HepG2 (cell line): ENCODE results near the gene PRMT5. TPM values are rescaled to one million over a fixed set of nuclear protein-coding genes. Genes with fewer than 3 reads are reported as not detected.
A peak's percentile ranks its signal among the peaks of the same experiment; 100 is the strongest.

Source experiments
- ATAC-seq: fragments of 200-7000 bp; cut with Tn5 transposase; 3 replicates; pipeline ENCODE4 v1.9.1; 2020; ENCODE audit warnings: mild to moderate bottlenecking, moderate library complexity
- BruUV-seq: library from RNA; stranded (reverse); fragments of 400-500 nt; replicated peaks from 2 replicates; lab custom pipeline; 2021; lab: Mats Ljungman, UMichigan
- CTCF ChIA-PET: fragments of 300-600 bp; formaldehyde crosslinking; extraction: SDS; loops from one replicate; lab custom pipeline; 2021; ENCODE audit warnings: low total read pairs, inconsistent platforms, low intra/inter-chr PET ratio; lab: Yijun Ruan, JAX
- POLR2A ChIA-PET: fragments of 350-600 bp; sonication (Branson Sonifier 250); formaldehyde crosslinking; loops from one replicate; lab custom pipeline; 2020; ENCODE audit warnings: antibody characterized with exemption, inconsistent platforms; lab: Yijun Ruan, JAX
- DNase-seq: peaks from one replicate; pipeline ENCODE4 v3.0.0-alpha.2; 2015; ENCODE audit warnings: low spot score
- FAIRE-seq: peaks from 3 replicates; lab custom pipeline; 2011; peaks lifted over from hg19 to GRCh38; lab: Jason Lieb, UNC
- H2AFZ ChIP-seq: one replicate; pipeline ENCODE4 v1.6.1; 2011; ENCODE audit warnings: low read length, inconsistent platforms
- H3K27ac ChIP-seq: fragments of 300-600 bp; 3 replicates; pipeline ENCODE4 v1.8.0; 2011; ENCODE audit warnings: mixed run types, mild to moderate bottlenecking, mixed read lengths, low read length, inconsistent platforms; ENCODE audit not compliant: insufficient read depth; ENCODE audit errors: extremely low read length
- H3K27me3 ChIP-seq, 2 experiments: fragments of 200-600 bp in 1 of 2; 2 replicates in 1 of 2; 3 replicates in 1 of 2; pipeline versions ENCODE4 v1.6.0 to v1.8.0; 2011; ENCODE audit warnings: low read length in 2 of 2, mild to moderate bottlenecking in 2 of 2, moderate library complexity in 2 of 2, inconsistent platforms in 1 of 2; ENCODE audit not compliant: insufficient read depth in 2 of 2, control insufficient read depth in 1 of 2
- H3K36me3 ChIP-seq, 2 experiments: fragments of 200-600 bp in 1 of 2; replicated peaks in 1 of 2; 2 replicates in 1 of 2; 3 replicates in 1 of 2; pipeline versions ENCODE4 v1.5.1 to v1.8.0; 2011; ENCODE audit warnings: low read length in 2 of 2, inconsistent platforms in 1 of 2; ENCODE audit not compliant: insufficient read depth in 2 of 2, control insufficient read depth in 1 of 2
- H3K4me1 ChIP-seq: 2 replicates; pipeline ENCODE4 v1.5.1; 2012; ENCODE audit warnings: low read length, inconsistent platforms; ENCODE audit not compliant: insufficient read depth
- H3K4me2 ChIP-seq: 2 replicates; pipeline ENCODE4 v1.6.0; 2011; ENCODE audit warnings: low read depth, low read length, inconsistent platforms
- H3K4me3 ChIP-seq, 3 experiments: fragments of 200-600 bp in 1 of 3; sonication (generic), shearing (Covaris generic) in 1 of 3; replicated peaks in 1 of 3; 2 replicates each; pipeline ENCODE4 v1.5.1; 2011 to 2016; ENCODE audit warnings: low read length in 3 of 3, inconsistent platforms in 2 of 3, low read depth in 2 of 3, mild to moderate bottlenecking in 2 of 3, control low read depth in 1 of 3, mixed read lengths in 1 of 3; ENCODE audit not compliant: insufficient read depth in 1 of 3
- H3K79me2 ChIP-seq: one replicate; pipeline ENCODE4 v1.6.1; 2011; ENCODE audit warnings: low read length, inconsistent platforms; ENCODE audit not compliant: insufficient read depth
- H3K9ac ChIP-seq: 2 replicates; pipeline ENCODE4 v1.6.0; 2011; ENCODE audit warnings: mild to moderate bottlenecking, low read depth, low read length, inconsistent platforms; ENCODE audit not compliant: insufficient read depth
- H3K9me3 ChIP-seq: 2 replicates; pipeline ENCODE4 v1.5.1; 2012; ENCODE audit warnings: mild to moderate bottlenecking, low read length
- H4K20me1 ChIP-seq: 2 replicates; pipeline ENCODE4 v1.6.0; 2011; ENCODE audit warnings: inconsistent platforms, mild to moderate bottlenecking, low read length, moderate library complexity; ENCODE audit not compliant: insufficient read depth
- EED ChIP-seq: sonication (generic); formaldehyde crosslinking; IDR thresholded peaks from 2 replicates; pipeline ENCODE4 v1.5.0; 2020; ENCODE audit warnings: mild to moderate bottlenecking, missing genetic modification reagents
- HNF4A ChIP-seq: sonication (generic); formaldehyde crosslinking; IDR thresholded peaks from 2 replicates; pipeline ENCODE4 v1.4.0; 2020; ENCODE audit warnings: missing genetic modification reagents
- MATR3 ChIP-seq: sonication (generic); formaldehyde crosslinking; IDR thresholded peaks from 2 replicates; pipeline ENCODE4 v1.4.0; 2020; ENCODE audit warnings: missing genetic modification reagents
- MTA1 ChIP-seq: sonication (generic); formaldehyde crosslinking; IDR thresholded peaks from 2 replicates; pipeline ENCODE4 v1.4.0; 2020; ENCODE audit warnings: missing genetic modification reagents, mild to moderate bottlenecking, borderline replicate concordance
- MZF1 ChIP-seq: sonication (generic); formaldehyde crosslinking; IDR thresholded peaks from 2 replicates; pipeline ENCODE4 v1.8.1; 2023; ENCODE audit warnings: mild to moderate bottlenecking, missing genetic modification reagents, borderline replicate concordance
- SMARCE1 ChIP-seq: fragments of 450-650 bp; IDR thresholded peaks from 2 replicates; pipeline ENCODE4 v1.6.1; 2017; ENCODE audit warnings: borderline replicate concordance
- WGBS: methylation state at CpG from one replicate; pipeline ENCODE4 v1.1.6; 2017; ENCODE audit warnings: low lambda C conversion rate; 5-methylcytosine and 5-hydroxymethylcytosine counted together
- in situ Hi-C: cut with HindIII; loops from 2 replicates; pipeline ENCODE4 v1.10.0; 2017; ENCODE audit warnings: low pct_unique_long_range_greater_than_20kb; ENCODE audit not compliant: extremely low pct_ligation_motif_present
- intact Hi-C: fragments of 100-400 bp; cut with micrococcal nuclease; formaldehyde crosslinking; loops from one replicate; pipeline ENCODE4 v1.10.0; 2022; ENCODE audit not compliant: unreplicated experiment
- polyA plus RNA-seq, 8 experiments: library from polyadenylated mRNA; depleted of rRNA in 3 of 8; stranded (reverse) in 7 of 8; unstranded in 1 of 8; fragments of >200 nt; fragmentation: Illumina TruSeq in 4 of 8; extraction: Trizol in 4 of 8; gene quantifications; 2 replicates each; pipeline versions ENCODE4 v1.2.1 to v1.2.3, GENCODE V29; 2011 to 2016; ENCODE audit warnings: low read depth in 4 of 8, missing spikeins in 1 of 8, mixed read lengths in 1 of 8; ENCODE audit not compliant: insufficient read depth in 1 of 8
- total RNA-seq, 5 experiments: library from RNA; depleted of rRNA; stranded (reverse); fragments of >200 nt; fragmentation: Illumina TruSeq; extraction: Trizol; gene quantifications; 2 replicates each; pipeline ENCODE4 v1.2.3, GENCODE V29; 2016; ENCODE audit warnings: low read depth in 1 of 5
- TF ChIP-seq, protein P1 (sequence below): sonication (generic); formaldehyde crosslinking; IDR thresholded peaks from 2 replicates; pipeline ENCODE4 v1.4.0; 2020; ENCODE audit warnings: missing genetic modification reagents, borderline replicate concordance
- TF ChIP-seq, protein P2 (sequence below): sonication (generic); formaldehyde crosslinking; IDR thresholded peaks from 2 replicates; pipeline ENCODE4 v1.4.0; 2020; ENCODE audit warnings: mild to moderate bottlenecking, missing genetic modification reagents
- TF ChIP-seq, protein P3 (sequence below): sonication (generic); formaldehyde crosslinking; IDR thresholded peaks from 2 replicates; pipeline ENCODE4 v1.8.0; 2022; ENCODE audit warnings: missing genetic modification reagents, mild to moderate bottlenecking, moderate library complexity, borderline replicate concordance

The PRMT5 gene
- total and polyA plus RNA-seq, 2 of the 13 experiments (the other 11 are each of a cell fraction or from before 2014, with no cell fraction given), result 210 to 354 TPM

DNA sequence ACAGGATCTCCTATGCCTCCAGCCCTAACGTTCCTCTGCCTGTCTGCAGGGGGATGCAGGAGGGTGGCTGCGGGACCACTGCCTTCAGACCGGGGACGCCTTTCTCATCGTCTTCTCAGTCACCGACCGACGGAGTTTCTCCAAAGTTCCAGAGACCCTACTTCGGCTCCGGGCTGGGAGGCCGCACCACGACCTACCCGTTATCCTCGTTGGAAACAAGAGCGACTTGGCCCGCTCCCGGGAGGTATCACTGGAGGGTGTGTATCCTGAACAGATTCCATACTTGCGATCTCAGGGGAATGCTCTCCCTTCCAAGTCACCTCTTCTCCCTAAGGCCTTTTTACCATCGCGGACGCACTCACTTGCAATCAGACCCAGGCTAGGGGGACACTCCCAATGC is 43.2 kb downstream of the PRMT5 start:
- H3K4me3 ChIP-seq, result no peak overlapping the region
- no peak overlapping the region for H3K27ac ChIP-seq

DNA sequence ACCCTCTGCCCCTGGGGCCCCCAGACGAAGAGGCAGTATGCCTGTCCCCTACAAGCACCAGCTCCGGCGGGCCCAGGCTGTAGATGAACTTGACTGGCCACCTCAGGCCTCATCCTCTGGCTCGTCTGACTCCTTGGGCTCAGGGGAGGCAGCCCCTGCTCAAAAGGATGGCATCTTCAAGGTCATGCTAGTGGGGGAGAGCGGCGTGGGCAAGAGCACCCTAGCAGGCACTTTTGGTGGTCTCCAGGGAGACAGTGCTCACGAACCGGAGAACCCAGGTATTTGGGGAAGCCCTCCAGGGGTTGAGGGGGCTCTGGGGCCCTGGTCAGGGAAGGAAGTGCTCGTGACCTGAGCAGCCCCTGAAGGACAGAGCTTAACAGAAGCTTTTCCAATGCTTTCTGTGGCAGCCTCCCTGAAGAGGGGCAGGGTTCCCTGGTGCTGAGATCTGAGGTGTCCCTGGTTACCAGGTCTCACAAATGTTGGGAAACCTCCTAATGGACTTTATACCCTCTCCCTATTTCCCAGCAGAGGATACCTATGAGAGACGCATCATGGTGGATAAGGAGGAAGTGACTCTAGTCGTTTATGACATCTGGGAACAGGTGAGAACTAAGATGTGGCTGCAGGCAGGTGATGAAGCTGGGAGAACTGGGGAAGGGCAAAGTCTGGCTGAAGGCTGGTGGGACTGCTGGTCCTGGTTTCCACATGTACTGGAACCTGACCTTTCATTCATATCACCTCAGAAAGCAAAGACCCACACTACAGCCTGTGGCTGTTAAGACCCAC is 44.2 kb downstream of the PRMT5 start:
- Histone ChIP-seq H3K36me3 (no peaks in the 10 kb centered on the region), H4K20me1 (no peaks in the 10 kb centered on the region), H3K4me1 (peaks cover 15% of the 10 kb centered on the region), H3K4me2 (no peak overlapping the region), H3K4me3 (no peak overlapping the region), H3K79me2 (no peaks in the 10 kb centered on the region), H3K27ac (no peak overlapping the region), H3K9ac (no peak overlapping the region), H3K9me3 (no peaks in the 10 kb centered on the region), H3K27me3 (peaks cover 12 to 62% of the 10 kb centered on the region in 2 experiments; a peak in 4 of 5 replicates), H2AFZ (no peak overlapping the region)
- ChIA-PET CTCF (no interaction called here), POLR2A (interaction anchor here (1.0 to 5.3 kb wide), 5 partner anchors 12 to 122 kb away, joined by 3 to 53 read pairs (median 4); partner anchors contain the start of genes LRP10, OXA1L and PRMT5)
- FAIRE-seq (no peak), DNase-seq (no peak), ATAC-seq (peak; percentile 7)
- intact Hi-C loops (no loop called here), in situ Hi-C loops (no loop called here)
- BruUV-seq, result no TSS peak
- 26% methylated on average over 11 of the region's 11 CpGs for WGBS
- TF ChIP-seq, protein P1, sequence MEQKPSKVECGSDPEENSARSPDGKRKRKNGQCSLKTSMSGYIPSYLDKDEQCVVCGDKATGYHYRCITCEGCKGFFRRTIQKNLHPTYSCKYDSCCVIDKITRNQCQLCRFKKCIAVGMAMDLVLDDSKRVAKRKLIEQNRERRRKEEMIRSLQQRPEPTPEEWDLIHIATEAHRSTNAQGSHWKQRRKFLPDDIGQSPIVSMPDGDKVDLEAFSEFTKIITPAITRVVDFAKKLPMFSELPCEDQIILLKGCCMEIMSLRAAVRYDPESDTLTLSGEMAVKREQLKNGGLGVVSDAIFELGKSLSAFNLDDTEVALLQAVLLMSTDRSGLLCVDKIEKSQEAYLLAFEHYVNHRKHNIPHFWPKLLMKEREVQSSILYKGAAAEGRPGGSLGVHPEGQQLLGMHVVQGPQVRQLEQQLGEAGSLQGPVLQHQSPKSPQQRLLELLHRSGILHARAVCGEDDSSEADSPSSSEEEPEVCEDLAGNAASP (CRISPR knock-in tag), result no peak
- TF ChIP-seq EED (CRISPR knock-in tag) (0 out of 2 replicates have a peak, but pooled peaks have one; percentile 60), SMARCE1 (no peak), MZF1 (CRISPR knock-in tag) (no peak), HNF4A (CRISPR knock-in tag) (0 out of 2 replicates have a peak, but pooled peaks have one; percentile 11), MTA1 (CRISPR knock-in tag) (0 out of 2 replicates have a peak, but pooled peaks have one; percentile 36), MATR3 (CRISPR knock-in tag) (0 out of 2 replicates have a peak, but pooled peaks have one; percentile 30)
- TF ChIP-seq, protein P2, sequence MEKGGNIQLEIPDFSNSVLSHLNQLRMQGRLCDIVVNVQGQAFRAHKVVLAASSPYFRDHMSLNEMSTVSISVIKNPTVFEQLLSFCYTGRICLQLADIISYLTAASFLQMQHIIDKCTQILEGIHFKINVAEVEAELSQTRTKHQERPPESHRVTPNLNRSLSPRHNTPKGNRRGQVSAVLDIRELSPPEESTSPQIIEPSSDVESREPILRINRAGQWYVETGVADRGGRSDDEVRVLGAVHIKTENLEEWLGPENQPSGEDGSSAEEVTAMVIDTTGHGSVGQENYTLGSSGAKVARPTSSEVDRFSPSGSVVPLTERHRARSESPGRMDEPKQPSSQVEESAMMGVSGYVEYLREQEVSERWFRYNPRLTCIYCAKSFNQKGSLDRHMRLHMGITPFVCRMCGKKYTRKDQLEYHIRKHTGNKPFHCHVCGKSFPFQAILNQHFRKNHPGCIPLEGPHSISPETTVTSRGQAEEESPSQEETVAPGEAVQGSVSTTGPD, result 0 out of 2 replicates have a peak, but pooled peaks have one; percentile 27

More for the DNA sequence above, 43.2 kb downstream of the PRMT5 start:
- BruUV-seq, result no TSS peak
- H2AFZ ChIP-seq, result no peak overlapping the region
- H3K79me2 ChIP-seq, result no peaks in the 10 kb centered on the region
- H3K27me3 ChIP-seq, result peaks cover 12 to 62% of the 10 kb centered on the region in 2 experiments; a peak in 4 of 5 replicates
- no peak overlapping the region for H3K4me2 ChIP-seq
- FAIRE-seq (no peak), DNase-seq (no peak), ATAC-seq (no peak)
- ChIA-PET CTCF (no interaction called here), POLR2A (interaction anchor here (0.8 to 1.1 kb wide), 2 partner anchors 44 to 120 kb away, joined by 3 read pairs; partner anchors contain the start of gene OXA1L)
- H3K36me3 ChIP-seq, result no peaks in the 10 kb centered on the region
- intact Hi-C loops, result no loop called here
- 82% methylated on average over 21 of the region's 21 CpGs for WGBS
- no peaks in the 10 kb centered on the region for H4K20me1 ChIP-seq
- in situ Hi-C loops, result no loop called here
- no peak overlapping the region for H3K9ac ChIP-seq
- TF ChIP-seq, protein P3, sequence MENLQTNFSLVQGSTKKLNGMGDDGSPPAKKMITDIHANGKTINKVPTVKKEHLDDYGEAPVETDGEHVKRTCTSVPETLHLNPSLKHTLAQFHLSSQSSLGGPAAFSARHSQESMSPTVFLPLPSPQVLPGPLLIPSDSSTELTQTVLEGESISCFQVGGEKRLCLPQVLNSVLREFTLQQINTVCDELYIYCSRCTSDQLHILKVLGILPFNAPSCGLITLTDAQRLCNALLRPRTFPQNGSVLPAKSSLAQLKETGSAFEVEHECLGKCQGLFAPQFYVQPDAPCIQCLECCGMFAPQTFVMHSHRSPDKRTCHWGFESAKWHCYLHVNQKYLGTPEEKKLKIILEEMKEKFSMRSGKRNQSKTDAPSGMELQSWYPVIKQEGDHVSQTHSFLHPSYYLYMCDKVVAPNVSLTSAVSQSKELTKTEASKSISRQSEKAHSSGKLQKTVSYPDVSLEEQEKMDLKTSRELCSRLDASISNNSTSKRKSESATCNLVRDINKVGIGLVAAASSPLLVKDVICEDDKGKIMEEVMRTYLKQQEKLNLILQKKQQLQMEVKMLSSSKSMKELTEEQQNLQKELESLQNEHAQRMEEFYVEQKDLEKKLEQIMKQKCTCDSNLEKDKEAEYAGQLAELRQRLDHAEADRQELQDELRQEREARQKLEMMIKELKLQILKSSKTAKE (CRISPR knock-in tag), result no peak
- no peaks in the 10 kb centered on the region for H3K9me3 ChIP-seq
- peaks cover 15% of the 10 kb centered on the region for H3K4me1 ChIP-seq
